ENCODE data around the gene G3BP1.
A peak's percentile ranks its signal among the peaks of the same experiment; 100 is the strongest.
"Not testable (repeated sequence)": the region's sequence is repeated elsewhere in the genome, so short reads cannot be mapped to it uniquely, and the experiment has no call there.

G3BP1 gene

DNA sequence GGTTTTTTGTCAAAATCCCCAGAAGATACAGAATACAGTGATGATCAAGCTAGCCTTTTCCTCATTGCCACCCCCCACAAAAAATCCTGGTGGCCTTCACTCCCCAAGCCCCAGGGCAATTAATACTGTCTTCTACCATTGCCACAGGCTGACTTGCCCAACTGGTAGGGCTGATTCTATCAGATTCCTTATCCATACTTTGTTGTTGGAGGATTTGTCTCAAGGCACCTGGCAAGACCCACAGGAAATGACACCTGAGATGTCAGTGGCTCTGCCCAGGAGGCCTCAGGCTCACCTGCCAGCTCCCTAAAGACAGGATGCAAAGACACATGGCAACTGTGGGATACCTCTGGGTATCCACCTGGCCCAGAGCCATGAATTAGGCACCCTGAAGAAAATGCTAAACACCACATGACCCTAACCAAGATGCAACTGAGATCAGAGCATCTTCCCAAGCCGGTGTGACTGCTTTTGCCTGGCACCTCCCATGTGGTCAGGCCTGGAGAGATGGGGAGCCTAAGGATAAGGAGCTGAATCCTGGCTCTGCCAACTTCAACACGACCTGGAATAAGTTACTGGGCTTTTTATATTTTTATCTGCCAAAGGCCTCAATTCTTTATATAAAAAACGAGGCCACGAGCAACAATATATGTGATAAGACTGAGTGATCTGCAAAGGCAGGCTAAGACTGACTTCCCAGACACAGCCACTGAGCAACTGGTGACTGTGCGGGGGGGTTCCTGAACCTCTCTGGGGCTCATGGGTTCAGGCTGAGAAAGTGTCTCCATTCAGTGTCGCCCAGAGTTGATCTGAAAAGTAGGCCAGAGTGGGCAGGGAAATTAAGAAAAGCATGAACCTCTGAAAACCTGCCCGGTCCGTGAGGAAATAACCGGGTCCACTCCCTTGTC is 14.3 kb upstream of the G3BP1 start:
- DNase-seq = peak; percentile 16

DNA sequence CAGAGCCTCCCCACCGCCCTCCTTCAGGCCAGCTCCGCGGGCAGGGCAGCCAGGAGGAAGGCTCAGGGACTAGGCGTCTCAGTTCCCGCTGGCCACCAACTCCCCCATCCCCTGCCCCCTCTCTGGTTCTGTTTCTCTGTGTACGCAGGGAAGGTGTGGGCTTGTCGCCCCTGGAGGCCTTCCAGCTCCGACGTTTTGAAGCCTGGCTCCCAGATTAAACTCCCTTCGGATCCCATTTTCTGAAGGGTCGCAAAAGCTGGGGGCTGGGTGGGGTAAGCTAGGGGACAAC is 13.7 kb upstream of the G3BP1 start:
- DNase-seq = peak; percentile 16

DNA sequence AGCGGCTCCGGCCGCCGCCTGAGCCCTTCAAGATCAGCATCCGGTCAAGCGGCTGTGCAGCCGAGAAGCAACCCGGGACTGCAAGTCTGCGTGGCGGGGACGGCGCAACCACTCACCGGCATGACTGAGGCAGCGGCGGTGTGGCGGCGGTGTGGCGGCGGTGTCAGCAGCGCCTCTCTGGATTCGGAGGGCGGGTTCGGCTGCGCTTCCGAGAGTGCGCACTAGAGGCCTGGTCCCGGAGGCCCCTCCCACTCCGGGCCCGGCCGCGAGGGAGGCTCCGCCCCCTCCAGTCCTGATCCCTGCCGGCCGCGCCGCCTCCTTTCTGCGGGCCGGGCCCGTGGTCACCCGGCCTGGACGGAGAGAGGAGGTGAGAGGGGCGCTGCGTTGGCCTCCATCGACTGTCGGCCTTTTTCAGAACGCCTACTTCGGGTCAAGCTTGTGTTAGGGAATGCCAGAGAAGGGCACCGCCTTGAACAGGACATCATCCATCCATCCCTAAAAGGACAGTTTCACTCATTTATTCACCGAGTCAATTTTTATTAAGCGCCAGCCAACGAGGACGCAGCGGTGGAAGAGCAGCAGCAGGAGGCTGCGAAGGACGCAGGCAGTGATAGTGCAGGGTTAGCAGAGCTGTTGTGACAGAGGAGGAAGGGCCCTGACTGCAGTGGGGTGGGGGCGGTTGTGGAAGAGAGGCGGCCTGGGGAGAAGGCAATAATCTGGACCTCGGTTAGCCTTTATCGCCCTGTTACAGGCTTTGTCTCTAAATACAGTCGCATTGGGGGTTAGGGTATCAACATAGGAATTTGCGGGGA is 13.1 kb upstream of the G3BP1 start, which contains the start of gene ATOX1:
TSS of gene ATOX1 (minus strand) at position 202 of the 812 bp plus-strand sequence. CDS start at position 122, 80 bp downstream.
- peak; percentile 87 for DNase-seq

DNA sequence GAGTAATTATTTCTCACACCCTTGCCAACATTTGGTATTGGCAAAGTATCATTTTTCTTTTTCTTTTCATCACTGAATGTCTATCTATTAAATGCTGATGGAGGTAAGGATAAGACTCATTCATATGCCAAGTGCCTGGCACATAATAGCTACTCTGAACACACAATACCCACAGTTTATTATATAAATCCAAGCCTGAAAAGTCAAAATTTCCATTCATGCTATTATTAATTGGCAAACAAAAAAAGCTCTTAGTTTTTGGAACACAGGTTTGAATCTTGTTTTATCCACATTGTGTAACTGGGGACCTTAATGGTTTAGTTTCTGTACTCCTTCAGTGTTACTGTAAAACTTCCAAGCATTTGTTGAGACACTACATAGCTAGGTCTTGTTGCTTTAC is 7.0 kb upstream of the G3BP1 start:
- no peak for DNase-seq

DNA sequence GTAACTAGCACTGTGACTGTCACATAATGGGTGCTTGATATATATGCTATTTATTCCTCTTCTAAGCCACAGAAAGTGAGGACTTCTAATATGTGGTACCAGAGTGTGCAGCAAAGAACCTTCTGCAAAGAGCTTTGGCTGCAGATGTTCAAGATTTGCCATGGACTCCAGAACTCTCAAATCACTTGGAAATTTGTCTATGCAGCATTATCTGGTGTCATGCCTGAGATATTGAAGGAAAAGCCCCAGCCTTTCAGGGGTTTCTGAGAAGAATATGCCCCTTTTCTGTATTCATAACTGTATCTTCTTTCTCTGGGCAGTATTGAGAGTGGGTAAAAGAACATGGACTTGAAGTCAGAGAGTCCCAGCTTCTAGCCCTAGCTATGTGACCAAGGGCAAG is 4.8 kb upstream of the G3BP1 start:
- DNase-seq = no peak

DNA sequence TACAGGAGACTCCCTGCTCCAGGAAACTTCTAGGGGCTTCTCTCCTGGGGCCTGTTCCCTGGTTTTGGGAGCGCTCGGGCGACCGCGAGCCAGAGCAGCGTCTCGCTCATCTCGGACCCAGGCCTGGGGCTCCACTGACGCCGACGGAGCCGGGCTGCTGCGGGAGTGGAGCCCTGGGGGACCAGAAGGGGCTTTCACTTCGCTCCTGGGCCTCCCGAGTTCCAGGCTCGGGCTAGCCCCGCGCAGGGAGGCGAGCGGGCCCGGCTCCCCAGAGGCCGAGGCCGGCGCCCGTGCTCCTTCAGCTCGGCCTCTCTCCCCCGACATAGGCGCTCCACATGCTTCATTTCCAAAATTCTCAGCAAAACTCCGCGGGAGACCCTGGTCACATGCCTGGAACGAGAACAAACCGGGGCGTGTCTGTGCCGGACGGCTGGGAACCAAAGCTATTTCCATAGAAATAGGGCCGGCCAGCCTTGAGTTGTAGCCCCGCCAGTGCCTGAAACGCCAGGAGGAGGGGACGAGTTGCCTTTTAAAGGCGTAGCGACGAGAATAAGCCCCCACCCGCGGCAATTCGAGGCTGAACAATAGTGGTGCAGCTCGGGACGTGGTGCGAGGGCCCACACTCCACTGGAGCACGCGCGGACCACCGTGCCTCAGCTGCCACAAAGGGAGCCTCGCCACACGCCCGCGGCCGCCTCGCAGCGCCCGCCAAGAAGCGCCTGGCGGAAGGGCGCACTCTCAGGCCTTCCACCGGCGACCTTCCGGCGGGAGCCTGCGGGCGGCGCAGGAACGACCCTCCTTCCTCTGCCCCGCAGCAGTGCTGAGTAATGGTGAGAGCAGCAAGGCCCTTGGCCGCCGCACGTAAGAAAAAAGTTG is 1.1 kb upstream of the G3BP1 start:
- peak; percentile 85 for DNase-seq

DNA sequence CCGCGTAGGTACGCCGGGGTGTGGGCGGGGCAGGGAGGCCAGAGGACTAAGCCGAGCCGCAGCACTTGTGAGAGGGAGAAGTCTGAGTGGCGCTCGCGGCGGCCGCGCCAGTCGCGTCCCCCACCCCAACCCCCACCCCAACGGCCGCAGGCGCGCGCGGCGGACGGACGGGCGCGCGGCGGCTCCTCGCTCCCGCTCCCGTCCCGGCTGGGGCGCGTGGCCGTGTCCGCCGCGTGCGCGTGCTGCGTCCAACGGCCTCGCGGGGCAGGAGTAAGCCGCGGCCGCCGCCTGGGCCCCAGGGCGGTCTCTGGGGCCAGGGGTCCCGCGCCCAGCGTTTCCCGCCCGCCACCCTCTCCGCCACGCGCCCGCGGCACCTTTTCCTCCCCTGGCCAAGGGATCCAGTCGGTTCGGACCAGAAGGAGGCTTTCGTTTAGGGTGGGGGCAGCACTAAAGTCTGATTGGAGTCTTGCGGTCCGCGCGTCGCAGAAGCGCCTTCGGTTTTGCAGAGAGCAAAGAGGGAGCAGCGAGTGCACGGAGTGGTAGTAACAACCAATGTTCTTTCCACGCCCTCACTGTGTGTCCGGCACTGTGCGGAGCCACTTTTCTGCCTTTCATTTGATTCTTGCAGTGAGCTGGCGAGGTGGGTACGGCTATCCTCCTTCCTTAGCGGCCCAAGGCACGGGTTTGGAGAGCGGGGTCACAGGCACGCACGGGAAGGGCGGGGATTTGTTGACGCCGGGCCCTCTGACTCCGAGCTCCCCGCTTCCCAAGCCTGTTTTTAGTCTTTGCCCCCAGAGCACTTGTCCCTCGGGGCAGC is 483 bp downstream of the G3BP1 start:
- peak; percentile 31 for DNase-seq

DNA sequence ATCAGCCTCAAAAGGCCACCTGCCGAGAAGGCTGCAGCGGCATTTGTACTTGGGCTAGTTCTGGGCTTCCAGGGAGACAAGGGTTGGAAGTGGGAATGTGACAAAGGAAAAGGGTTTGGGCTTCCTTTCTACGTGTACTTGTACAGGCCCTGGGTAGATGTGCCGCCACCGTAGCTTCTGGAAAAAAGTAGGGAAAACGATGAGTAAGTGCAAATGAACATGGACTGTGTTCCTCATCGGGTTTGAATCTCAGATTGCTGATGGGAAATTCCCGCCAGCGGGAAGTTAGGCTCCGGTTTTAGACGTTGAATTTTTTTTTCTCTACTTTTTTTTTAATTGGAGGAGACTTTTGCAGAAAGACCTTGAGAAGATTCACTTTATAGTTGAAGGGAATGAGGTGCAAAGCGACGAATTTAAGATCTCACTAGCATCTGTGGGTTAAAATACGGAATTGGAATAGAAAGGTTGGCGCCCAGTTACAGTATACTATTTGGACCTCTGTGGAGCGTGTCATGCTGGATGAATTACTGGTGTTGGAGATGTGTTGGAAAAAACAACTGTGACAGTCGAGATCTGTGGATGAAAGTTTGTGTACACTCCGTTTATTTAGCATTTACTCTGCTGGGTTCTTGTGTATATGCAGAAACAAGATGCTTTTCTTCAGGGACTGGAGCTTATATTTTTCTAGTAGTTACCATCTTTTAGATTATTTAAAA is 1.2 kb downstream of the G3BP1 start:
- peak; percentile 50 for DNase-seq

DNA sequence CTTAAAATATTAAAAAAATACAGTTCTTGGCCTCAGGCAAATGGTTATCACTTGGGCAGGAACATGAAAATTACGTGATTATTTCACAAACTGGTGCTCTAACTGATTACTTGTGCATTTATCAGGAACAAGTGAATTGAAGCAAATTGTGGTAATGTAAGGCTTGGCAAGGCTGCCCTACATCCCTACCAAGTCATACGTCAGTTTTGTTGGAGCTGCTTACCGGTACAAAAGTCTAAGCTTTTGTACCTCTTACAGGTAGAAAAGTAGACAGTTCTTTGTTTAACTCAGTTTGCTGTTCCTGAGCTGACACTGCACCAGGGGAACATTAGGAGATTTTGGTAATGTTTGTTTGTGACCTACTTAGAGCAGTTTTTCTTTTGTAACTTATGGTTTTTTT is 2.2 kb downstream of the G3BP1 start:
- no peak for DNase-seq

DNA sequence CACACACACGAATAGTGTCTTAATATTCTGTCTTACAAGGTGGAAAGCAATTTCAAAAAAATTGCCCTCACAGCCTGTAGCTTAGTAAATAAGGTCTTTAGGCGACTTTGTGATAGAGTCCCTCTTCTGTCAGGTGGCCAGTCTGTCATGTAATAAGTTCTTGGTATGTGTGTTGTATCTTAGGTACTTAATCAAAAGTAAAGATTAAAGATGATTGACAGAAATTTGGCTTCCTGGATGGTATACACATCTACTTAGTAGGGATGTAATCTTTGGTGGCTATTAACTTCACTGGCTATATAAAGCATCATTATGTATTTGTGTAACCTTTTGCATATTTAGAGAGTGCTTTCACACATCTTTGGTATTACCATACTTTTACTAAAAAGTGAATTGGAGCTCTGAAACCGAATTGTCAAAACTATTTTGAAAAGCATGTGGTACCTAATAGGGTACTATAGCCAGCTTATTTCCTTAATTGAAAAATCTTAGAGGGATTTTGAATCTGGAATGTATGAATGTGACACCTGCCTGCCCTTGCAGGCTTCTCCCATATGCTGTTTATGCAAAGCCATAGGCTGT is 3.4 kb downstream of the G3BP1 start:
- no peak for DNase-seq

DNA sequence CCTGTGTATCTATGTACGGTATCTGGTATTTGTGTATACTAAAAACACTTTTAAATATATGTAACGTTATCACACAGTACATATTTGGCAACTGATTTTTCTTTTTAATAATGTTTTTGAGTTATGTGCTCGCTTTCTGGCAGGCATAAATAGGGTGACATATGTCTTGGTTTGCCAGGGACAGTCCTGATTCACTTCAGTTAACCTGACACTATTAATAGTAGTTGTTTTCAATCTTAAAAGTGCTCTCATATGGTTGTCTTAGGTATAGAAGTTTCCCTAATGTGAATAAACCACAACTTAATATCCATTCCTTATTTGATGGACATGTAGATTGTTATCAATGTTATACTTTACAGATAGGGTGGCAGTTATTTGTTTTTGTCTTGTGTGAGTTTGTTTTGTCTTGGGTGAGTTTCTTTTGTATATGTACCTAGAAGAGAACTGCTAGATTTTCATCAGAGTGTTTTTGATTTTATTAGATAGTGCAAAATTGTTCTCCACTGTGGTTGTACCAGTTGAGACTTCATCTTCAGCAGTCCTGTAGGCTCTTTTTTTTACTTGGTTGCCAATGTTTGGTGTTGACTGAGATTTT is 7.9 kb downstream of the G3BP1 start:
- DNase-seq = no peak

DNA sequence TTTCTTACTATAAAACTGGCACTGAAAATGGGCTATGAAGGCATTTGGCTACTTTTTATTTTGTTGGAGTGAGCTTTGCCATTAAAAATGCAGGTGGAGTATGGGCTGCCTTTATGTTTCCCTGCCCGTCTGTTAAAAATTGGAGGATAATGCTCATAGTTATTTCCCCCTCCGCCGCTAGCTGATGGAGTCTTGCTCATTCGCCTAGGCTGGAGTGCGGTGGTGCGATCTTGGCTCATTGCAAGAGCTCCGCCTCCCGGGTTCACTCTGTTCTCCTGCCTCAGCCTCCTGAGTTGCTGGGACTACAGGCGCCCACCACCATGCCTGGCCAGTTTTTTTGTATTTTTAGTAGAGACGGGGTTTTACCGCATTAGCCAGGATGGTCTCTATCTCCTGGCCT is 8.6 kb downstream of the G3BP1 start:
- DNase-seq = no peak

DNA sequence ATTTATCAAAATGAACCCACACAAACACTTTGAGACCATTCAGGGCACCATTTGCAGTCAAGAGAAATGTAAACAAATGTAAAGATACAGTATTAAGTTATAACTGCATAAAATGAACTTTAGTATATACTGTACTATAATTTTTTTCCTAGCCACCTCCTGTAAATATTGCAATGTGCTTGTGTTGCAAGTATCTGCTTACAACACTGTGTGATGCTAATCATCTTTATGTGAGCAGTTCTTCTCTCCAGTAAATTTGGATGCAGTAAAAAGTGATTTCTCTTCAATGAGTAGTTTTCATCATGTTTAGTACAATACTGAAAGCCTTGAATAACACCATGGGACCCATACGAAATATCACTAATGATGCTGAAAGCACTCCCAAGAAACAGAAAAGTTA is 9.4 kb downstream of the G3BP1 start:
- no peak for DNase-seq

DNA sequence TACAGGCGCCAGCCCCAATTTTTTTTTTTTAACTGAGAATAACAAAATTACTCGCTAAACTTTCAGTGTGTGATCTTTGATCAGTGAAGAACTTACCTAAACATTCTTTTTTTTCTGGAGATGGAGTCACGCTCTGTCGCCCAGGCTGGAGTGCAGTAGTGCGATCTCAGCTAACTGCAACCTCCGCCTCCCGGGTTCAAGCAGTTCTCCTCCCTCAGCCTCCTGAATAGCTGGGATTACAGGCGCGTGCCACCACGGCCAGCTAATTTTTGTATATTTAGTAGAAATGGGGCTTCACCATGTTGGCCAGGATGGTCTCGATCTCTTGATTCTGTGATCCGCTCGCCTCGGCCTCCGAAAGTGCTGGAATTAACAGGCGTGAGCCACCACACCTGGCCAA is 11.9 kb downstream of the G3BP1 start:
- not testable (repeated sequence) for DNase-seq

DNA sequence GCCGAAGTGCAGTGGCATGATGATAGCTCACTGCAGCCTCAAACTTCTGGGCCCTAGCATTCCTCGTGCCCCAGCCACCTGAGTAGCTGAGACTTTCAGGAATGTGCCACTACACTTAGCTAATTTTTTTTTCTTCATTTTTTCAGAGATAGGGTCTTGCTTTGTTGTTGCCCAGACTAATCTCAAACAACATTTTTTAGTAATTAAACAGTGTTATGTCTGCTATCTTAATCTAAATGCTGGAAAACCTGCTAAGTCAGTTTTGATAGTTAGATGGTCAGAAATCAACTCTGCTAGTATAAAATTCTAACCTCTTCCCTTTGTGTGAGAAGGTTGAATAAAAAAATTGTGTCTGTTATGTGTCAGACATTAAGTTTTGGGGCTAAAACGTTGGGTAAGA is 12.4 kb downstream of the G3BP1 start:
- no peak for DNase-seq

DNA sequence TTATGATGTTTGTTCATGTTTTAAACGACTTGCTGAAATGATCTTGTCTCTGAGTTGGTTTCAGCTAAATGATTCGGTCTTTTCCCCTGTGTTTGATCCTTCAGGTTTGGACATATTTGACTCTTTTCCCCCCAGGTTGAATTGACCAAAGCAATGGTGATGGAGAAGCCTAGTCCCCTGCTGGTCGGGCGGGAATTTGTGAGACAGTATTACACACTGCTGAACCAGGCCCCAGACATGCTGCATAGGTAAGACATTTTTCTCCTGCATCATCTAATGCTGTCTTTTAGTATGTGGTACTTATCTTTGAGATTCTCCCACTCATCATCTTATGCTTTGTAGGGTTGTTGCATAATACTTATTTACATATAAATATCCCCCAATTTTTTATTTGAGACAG is 14.7 kb downstream of the G3BP1 start:
- DNase-seq = no peak

DNA sequence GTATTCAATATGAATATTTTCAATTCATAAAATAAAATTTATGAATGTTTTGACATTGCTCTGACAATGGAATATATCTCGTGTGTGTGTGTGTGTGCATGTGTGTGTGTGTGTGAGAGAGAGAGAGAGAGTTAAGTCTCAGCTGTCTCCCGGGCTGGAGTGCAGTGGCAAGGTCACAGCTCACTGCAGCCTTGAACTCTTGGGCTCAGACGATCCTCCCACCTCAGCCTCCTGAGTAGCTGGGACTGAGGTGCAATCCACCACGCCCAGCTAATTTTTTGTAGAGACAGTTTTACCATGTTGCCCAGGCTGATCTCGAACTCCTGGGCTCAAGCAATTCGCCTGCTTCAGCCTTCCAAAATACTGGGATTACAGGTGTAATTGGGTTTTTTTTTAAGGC is 16.1 kb downstream of the G3BP1 start:
- DNase-seq = no peak

DNA sequence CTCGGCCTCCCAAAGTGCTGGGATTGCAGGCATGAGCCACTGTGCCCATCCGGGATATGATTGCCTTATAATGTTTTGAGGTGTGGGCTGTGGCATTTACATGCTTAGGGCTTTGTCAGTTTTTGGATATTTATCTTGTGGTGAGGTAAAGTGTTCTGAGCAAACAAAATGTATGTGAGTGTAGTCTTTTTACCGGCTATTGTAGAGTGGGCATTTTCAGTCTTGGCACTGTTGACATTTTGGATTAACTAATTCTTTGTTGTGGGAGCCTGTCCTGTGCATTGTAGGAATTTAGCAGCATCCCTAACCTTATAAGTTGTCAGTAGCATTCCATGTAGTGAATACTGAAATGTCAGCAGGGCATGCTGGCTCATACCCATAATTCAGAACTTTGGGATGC is 21.6 kb downstream of the G3BP1 start:
- DNase-seq = no peak

DNA sequence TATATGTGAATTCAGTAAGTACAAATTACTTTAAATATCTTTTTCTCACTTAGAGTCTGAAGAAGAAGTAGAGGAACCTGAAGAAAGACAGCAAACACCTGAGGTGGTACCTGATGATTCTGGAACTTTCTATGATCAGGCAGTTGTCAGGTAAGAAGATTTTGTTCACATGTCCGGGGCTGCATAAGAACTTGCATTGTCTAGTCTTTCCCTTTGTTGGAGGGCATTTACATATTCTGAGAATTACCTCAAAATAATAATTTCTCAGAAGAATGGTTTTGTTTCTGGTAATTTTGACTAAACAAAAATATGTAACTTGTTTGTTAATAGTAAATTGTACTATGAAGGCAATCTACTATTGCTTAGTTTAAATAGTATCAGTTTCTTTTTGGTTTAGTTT is 23.7 kb downstream of the G3BP1 start:
- no peak for DNase-seq

DNA sequence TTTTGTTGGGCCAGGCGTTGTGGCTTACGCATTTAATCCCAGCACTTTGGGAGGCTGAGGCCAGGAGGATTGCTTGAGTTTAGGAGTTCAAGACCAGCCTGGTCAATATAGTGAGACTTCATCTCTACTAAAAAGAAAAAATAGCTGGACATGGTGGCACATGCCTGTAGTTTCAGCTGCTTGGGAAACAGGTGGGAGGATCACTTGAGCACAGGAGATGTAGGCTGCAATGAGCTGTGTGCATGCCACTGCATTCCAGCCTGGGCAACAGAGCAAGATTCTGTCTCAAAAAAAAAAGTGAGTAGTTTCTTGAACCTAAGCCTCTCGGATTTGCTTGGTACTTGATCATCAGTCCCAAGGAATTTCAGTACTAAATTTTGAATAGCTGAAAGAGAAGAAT is 26.9 kb downstream of the G3BP1 start:
- DNase-seq = no peak

DNA sequence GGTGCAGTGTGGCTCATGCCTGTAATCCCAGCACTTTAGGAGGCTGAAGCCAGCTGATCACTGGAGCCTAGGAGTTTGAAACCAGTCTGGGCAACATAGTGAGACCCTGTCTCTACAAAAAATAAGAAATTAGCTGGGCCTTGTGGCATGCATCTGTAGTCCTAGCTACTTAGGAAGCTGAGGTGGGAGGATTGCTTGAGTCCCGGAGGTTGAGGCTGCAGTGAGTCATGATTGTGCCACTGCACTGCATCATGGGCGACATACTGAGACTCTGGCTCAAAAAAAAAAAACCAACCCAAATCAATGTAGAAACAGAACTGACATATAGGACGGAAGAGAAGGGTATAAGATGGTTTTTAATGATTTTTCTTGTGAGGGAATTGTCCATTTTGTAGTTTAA is 27.7 kb downstream of the G3BP1 start:
- peak; percentile 16 for DNase-seq

All from fibroblast of skin of back (primary cell).